HL-60 (cell line): ENCODE measurements around the gene GRK1.

ENCODE experiments used
- GABPA ChIP-seq: IDR thresholded peaks from 2 replicates; pipeline ENCODE4 v1.6.1; 2012; ENCODE audit warnings: low read depth
- POLR2AphosphoS5 ChIP-seq: IDR thresholded peaks from 2 replicates; pipeline ENCODE4 v1.6.1; 2012; ENCODE audit warnings: low read depth
- TF ChIP-seq, protein P1 (sequence below): IDR thresholded peaks from one replicate; pipeline ENCODE4 v1.5.1; 2011; ENCODE audit warnings: low read length, control low read depth, inconsistent platforms; ENCODE audit not compliant: insufficient read depth
- TF ChIP-seq, protein P2 (sequence below): IDR thresholded peaks from 2 replicates; pipeline ENCODE4 v1.6.1; 2012; ENCODE audit warnings: low read depth; ENCODE audit not compliant: insufficient replicate concordance

DNA sequence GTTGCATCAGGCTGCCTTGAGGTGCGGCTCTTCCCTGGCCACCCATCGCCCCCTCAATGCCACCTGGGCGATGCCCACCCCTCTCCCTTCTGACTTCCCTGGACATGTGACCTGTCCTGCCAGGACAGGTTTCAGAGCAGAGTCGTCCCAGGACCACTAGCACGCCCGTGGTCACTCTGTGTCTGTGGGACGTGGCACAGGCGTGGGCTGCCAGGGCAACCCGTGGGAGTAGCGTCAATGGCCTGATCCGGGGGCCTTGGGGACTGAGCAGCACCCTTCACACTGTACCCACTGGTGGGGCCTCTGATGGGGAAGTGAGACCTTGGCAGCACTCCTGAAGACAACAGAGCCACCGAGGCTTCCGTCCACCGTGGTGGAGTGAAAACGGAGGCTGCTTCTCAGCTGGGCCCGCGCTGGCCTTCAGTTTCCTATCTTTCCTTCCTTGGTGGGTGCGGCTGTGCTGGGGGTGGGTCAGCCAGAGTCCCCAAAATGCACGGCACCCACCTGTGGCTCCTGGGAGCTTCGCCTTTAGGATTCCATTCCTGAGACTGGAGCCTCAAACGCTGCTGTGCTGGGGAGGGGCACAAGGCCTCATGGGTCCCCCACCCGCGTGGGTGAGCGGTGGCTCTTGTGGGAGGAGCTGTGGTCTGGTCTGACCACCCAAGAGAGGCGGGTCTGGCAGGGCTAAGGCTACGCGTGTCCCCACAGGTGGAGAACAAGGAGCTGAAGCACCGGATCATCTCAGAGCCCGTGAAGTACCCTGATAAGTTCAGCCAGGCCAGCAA, 65.3 kb downstream of the GRK1 start:
- TF ChIP-seq, protein P1, sequence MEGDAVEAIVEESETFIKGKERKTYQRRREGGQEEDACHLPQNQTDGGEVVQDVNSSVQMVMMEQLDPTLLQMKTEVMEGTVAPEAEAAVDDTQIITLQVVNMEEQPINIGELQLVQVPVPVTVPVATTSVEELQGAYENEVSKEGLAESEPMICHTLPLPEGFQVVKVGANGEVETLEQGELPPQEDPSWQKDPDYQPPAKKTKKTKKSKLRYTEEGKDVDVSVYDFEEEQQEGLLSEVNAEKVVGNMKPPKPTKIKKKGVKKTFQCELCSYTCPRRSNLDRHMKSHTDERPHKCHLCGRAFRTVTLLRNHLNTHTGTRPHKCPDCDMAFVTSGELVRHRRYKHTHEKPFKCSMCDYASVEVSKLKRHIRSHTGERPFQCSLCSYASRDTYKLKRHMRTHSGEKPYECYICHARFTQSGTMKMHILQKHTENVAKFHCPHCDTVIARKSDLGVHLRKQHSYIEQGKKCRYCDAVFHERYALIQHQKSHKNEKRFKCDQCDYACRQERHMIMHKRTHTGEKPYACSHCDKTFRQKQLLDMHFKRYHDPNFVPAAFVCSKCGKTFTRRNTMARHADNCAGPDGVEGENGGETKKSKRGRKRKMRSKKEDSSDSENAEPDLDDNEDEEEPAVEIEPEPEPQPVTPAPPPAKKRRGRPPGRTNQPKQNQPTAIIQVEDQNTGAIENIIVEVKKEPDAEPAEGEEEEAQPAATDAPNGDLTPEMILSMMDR = no peak
- TF ChIP-seq, protein P2, sequence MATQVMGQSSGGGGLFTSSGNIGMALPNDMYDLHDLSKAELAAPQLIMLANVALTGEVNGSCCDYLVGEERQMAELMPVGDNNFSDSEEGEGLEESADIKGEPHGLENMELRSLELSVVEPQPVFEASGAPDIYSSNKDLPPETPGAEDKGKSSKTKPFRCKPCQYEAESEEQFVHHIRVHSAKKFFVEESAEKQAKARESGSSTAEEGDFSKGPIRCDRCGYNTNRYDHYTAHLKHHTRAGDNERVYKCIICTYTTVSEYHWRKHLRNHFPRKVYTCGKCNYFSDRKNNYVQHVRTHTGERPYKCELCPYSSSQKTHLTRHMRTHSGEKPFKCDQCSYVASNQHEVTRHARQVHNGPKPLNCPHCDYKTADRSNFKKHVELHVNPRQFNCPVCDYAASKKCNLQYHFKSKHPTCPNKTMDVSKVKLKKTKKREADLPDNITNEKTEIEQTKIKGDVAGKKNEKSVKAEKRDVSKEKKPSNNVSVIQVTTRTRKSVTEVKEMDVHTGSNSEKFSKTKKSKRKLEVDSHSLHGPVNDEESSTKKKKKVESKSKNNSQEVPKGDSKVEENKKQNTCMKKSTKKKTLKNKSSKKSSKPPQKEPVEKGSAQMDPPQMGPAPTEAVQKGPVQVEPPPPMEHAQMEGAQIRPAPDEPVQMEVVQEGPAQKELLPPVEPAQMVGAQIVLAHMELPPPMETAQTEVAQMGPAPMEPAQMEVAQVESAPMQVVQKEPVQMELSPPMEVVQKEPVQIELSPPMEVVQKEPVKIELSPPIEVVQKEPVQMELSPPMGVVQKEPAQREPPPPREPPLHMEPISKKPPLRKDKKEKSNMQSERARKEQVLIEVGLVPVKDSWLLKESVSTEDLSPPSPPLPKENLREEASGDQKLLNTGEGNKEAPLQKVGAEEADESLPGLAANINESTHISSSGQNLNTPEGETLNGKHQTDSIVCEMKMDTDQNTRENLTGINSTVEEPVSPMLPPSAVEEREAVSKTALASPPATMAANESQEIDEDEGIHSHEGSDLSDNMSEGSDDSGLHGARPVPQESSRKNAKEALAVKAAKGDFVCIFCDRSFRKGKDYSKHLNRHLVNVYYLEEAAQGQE = no peak
- TF ChIP-seq POLR2AphosphoS5 = no peak
- no peak for TF ChIP-seq GABPA
